Stomach smooth muscle (tissue), 2 donors: ENCODE measurements around the gene ZEB2.

Experiments used
- H3K27ac ChIP-seq: one replicate; pipeline ENCODE4 v1.7.0; 2013; ENCODE audit warnings: mild to moderate bottlenecking, low read length, inconsistent platforms
- H3K27me3 ChIP-seq, 2 donors: one replicate each; pipeline ENCODE4 v1.7.0; 2013; ENCODE audit warnings: low read length in 2 of 2; ENCODE audit not compliant: insufficient read depth in 2 of 2, control insufficient read depth in 1 of 2
- H3K36me3 ChIP-seq, 2 donors: one replicate each; pipeline ENCODE4 v1.7.0; 2013; ENCODE audit warnings: low read length in 2 of 2; ENCODE audit not compliant: control insufficient read depth in 2 of 2, insufficient read depth in 2 of 2
- H3K4me1 ChIP-seq: one replicate; pipeline ENCODE4 v1.7.0; 2013; ENCODE audit warnings: low read length; ENCODE audit not compliant: control insufficient read depth, insufficient read depth
- H3K4me3 ChIP-seq, 2 donors: one replicate each; pipeline ENCODE4 v1.7.0; 2013; ENCODE audit warnings: low read length in 2 of 2
- H3K9ac ChIP-seq, 2 donors: one replicate each; pipeline ENCODE4 v1.7.0; 2013; ENCODE audit warnings: low read length in 2 of 2, mild to moderate bottlenecking in 1 of 2
- H3K9me3 ChIP-seq, 2 donors: one replicate each; pipeline ENCODE4 v1.7.0; 2013; ENCODE audit warnings: low read length in 2 of 2; ENCODE audit not compliant: control insufficient read depth in 2 of 2
- donor health status: healthy.
- donor health status: Pancreatic carcinoma.

The ZEB2 gene

GRCh38 chr2:144518748-144519596, 947 bp downstream of the ZEB2 start:
- Histone ChIP-seq H3K27me3 (peaks cover 28 to 64% of the 10 kb centered on the region in 2 donors), H3K27ac (peak overlapping the region; percentile 73), H3K4me3 (peak overlapping the region; percentile 76 to 83), H3K4me1 (peaks cover 11% of the 10 kb centered on the region), H3K36me3 (no peaks in the 10 kb centered on the region), H3K9ac (peak overlapping the region; percentile 79 to 82), H3K9me3 (no peaks in the 10 kb centered on the region)

GRCh38 chr2:144517866-144518747, 1.8 kb downstream of the ZEB2 start:
- no peaks in the 10 kb centered on the region for H3K9me3 ChIP-seq
- peak overlapping the region; percentile 79 to 80 for H3K9ac ChIP-seq
- H3K36me3 ChIP-seq: no peaks in the 10 kb centered on the region
- peaks cover 14% of the 10 kb centered on the region for H3K4me1 ChIP-seq
- H3K27me3 ChIP-seq: peaks cover 25 to 66% of the 10 kb centered on the region in 2 donors
- H3K27ac ChIP-seq: peak overlapping the region; percentile 73
- H3K4me3 ChIP-seq: peak overlapping the region; percentile 76 to 83

- no peaks in the 10 kb centered on the region for H3K36me3 ChIP-seq
These were observed 2.7 kb downstream of the ZEB2 start for GRCh38 chr2:144516981-144517865.

GRCh38 chr2:144516411-144516980, 3.4 kb downstream of the ZEB2 start:
- H3K27ac ChIP-seq: peak overlapping the region; percentile 73
- peak overlapping the region; percentile 69 to 78 for H3K9ac ChIP-seq
- H3K4me3 ChIP-seq: peak overlapping the region; percentile 41 to 83
- H3K27me3 ChIP-seq: peaks cover 25 to 61% of the 10 kb centered on the region in 2 donors
- no peaks in the 10 kb centered on the region for H3K36me3 ChIP-seq
- H3K9me3 ChIP-seq: no peaks in the 10 kb centered on the region
- H3K4me1 ChIP-seq: peaks cover 9% of the 10 kb centered on the region

More at GRCh38 chr2:144516981-144517865, 2.7 kb downstream of the ZEB2 start:
- Histone ChIP-seq H3K9me3 (no peaks in the 10 kb centered on the region), H3K9ac (peak overlapping the region; percentile 79 to 81), H3K27ac (peak overlapping the region; percentile 73), H3K4me3 (peak overlapping the region; percentile 76 to 83), H3K27me3 (peaks cover 26 to 60% of the 10 kb centered on the region in 2 donors), H3K4me1 (peaks cover 9% of the 10 kb centered on the region)

GRCh38 chr2:144515696-144516410, 4.1 kb downstream of the ZEB2 start:
- H3K9me3 ChIP-seq: no peaks in the 10 kb centered on the region
- peaks cover 25 to 55% of the 10 kb centered on the region in 2 donors for H3K27me3 ChIP-seq
- H3K4me1 ChIP-seq: peaks cover 9% of the 10 kb centered on the region
- H3K36me3 ChIP-seq: no peaks in the 10 kb centered on the region
- H3K27ac ChIP-seq: peak overlapping the region; percentile 73
- peak overlapping the region; percentile 41 to 83 for H3K4me3 ChIP-seq
- peak overlapping the region; percentile 69 to 78 for H3K9ac ChIP-seq

GRCh38 chr2:144515099-144515695, 4.7 kb downstream of the ZEB2 start:
- Histone ChIP-seq H3K9ac (peak overlapping the region; percentile 69 to 78), H3K4me3 (peak overlapping the region; percentile 47 to 83), H3K4me1 (peaks cover 9% of the 10 kb centered on the region), H3K9me3 (no peaks in the 10 kb centered on the region), H3K27me3 (peaks cover 25 to 52% of the 10 kb centered on the region in 2 donors), H3K27ac (peak overlapping the region; percentile 73), H3K36me3 (no peaks in the 10 kb centered on the region)

- peaks cover 9% of the 10 kb centered on the region for H3K4me1 ChIP-seq
- H3K9me3 ChIP-seq: no peaks in the 10 kb centered on the region
- H3K4me3 ChIP-seq: peak overlapping the region; percentile 47 to 83
- H3K27me3 ChIP-seq: peaks cover 23 to 47% of the 10 kb centered on the region in 2 donors
- peak overlapping the region; percentile 69 to 78 for H3K9ac ChIP-seq
- peak overlapping the region; percentile 26 for H3K27ac ChIP-seq
- no peaks in the 10 kb centered on the region for H3K36me3 ChIP-seq
These were observed 5.3 kb downstream of the ZEB2 start for GRCh38 chr2:144514616-144515091.

- H3K36me3 ChIP-seq: no peaks in the 10 kb centered on the region
- peak overlapping the region; percentile 55 to 78 for H3K9ac ChIP-seq
- peaks cover 9% of the 10 kb centered on the region for H3K4me1 ChIP-seq
- H3K9me3 ChIP-seq: no peaks in the 10 kb centered on the region
- H3K27me3 ChIP-seq: peaks cover 13 to 39% of the 10 kb centered on the region in 2 donors
- H3K27ac ChIP-seq: peak overlapping the region; percentile 62
- peak overlapping the region; percentile 27 to 66 for H3K4me3 ChIP-seq
These were observed 6.4 kb downstream of the ZEB2 start for GRCh38 chr2:144513388-144514101.
